SK-N-MC (cell line): ENCODE measurements around the gene SLC25A28.
"Not testable (repeated sequence)": the region's sequence is repeated elsewhere in the genome, so short reads cannot be mapped to it uniquely, and the experiment has no call there.

Experiments
- EZH2 ChIP-seq: fragments of 200-600 bp; sonication (generic); IDR thresholded peaks from one replicate; pipeline ENCODE4 v1.6.1; 2017; ENCODE audit warnings: antibody characterized with exemption
- POLR2AphosphoS5 ChIP-seq: IDR thresholded peaks from 2 replicates; pipeline ENCODE4 v1.6.1; 2012; ENCODE audit warnings: mild to moderate bottlenecking, low read depth, low read length, borderline replicate concordance

DNA sequence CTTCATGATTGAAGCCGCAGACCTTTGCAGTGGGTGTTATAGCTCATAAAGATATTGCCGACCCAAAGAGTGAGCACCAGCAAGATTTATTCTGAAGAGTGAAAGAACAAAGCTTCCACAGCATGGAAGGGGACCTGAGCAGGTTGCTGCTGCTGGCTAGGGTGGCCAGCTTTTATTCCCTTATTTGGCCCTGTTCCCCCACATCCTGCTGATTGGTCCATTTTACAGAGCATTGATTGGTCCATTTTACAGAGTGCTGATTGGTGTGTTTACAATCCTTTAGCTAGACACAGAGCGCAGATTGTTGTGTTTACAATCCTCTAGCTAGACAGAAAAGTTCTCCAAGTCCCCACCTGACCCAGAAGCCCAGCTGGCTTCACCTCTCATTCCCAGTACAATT lies 4.9 kb upstream of the SLC25A28 start:
- not testable (repeated sequence) for TF ChIP-seq POLR2AphosphoS5, EZH2
